PFSK-1 (cell line): Measurements from ENCODE around the gene BCL2L1.

Experiments used
- POLR2AphosphoS5 ChIP-seq: IDR thresholded peaks from 2 replicates; pipeline ENCODE4 v1.6.1; 2012; ENCODE audit warnings: low read depth, mild to moderate bottlenecking, control low read depth, low read length, moderate library complexity
- TAF1 ChIP-seq: IDR thresholded peaks from 2 replicates; pipeline ENCODE4 v1.6.1; 2012; ENCODE audit warnings: low read length, control low read depth, borderline replicate concordance; ENCODE audit not compliant: insufficient read depth

DNA sequence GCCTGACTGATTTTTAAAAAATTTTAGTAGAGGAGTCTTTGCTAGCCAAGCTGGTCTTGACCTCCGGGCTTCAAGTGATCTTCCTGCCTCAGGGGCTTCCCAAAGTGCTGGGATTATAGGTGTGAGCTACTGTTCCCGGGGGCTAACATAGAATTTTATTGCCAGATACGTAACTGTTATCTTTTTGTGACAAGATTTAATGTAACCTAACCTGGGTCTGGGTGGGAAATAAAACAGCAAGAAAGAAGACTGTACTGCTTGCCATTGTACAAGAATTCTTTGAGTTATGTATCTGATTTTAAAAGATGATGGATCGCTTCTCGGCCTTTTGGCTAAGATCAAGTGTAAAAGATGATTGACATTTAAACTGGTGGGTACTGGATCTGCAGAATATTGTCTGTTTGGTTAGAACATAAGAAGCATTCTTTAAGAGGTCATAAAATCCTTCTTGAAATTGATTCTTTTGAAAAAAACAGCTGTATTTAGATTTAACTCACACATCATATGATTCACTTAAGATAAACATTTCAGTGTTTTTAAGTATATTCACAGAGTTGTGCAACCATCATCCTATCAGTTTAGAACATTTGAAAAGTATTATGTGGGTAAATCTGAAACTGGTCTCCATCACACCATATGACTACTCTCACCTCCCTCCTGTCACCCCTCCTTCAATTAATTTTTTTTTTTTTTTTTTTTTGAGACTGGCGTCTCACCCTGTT, 38.0 kb upstream of the BCL2L1 start:
- TF ChIP-seq POLR2AphosphoS5 (no peak), TAF1 (no peak)
